Measurements from ENCODE around the gene SLAMF8.

GRCh38 chr1:159855709-159856108, 29.0 kb downstream of the SLAMF8 start:
- TF ChIP-seq POLR2AphosphoS5 (IDR thresholded peaks at IDR 0.05; ENCODE audit: low read depth, low read length) (no peak), REST (IDR thresholded peaks at IDR 0.05; ENCODE audit: insufficient read depth in 1 of 2, low read depth in 2 of 2, low read length in 2 of 2) (no peak), TAF1 (IDR thresholded peaks at IDR 0.05; ENCODE audit: borderline replicate concordance, insufficient read depth, low read length) (no peak), SIN3A (IDR thresholded peaks at IDR 0.05; ENCODE audit: borderline replicate concordance, insufficient read depth, low read length) (no peak), FOXP2 (optimal IDR thresholded peaks at IDR 0.05; ENCODE audit: borderline replicate concordance, extremely low read depth, extremely low read length, insufficient read depth) (no peak)
